ENCODE data around the gene COL10A1. TPM values are rescaled to one million over a fixed set of nuclear protein-coding genes. Genes with fewer than 3 reads are reported as not detected.

The COL10A1 gene
- total RNA-seq, 2 donors from 2014 or later, result not detected

DNA sequence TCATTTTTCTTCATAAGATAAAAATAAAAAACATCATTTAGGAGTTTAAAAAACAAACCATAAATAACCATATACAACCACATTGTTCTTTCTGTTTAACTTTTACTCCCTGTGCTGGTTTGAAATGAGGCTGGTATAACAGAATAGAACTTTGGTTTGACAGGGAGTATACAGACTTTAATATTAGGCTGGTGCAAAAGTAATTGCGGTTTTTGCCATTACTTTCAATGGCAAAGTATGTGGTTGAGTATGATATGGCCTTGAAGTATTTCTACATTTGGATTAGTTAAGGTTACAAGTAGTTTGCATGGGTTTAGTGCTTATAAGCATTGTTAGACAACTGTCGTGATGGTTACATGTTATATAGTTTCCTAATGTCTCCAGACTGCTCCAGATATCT lies 29.0 kb upstream of the COL10A1 start:
- Mint-ChIP-seq H3K27ac (no peak overlapping the region), H3K4me3 (no peak overlapping the region), H3K27me3 (ENCODE audit: insufficient read depth) (no peaks in the 10 kb centered on the region), H3K9me3 (peaks cover 3% of the 10 kb centered on the region), H3K36me3 (ENCODE audit: low read depth) (peaks cover 17% of the 10 kb centered on the region), H3K4me1 (peaks cover 32% of the 10 kb centered on the region)
- no peak for DNase-seq
- H3K36me3 ChIP-seq (ENCODE audit: control insufficient read depth, insufficient read depth, low read length), result peaks cover 16% of the 10 kb centered on the region
- no peaks in the 10 kb centered on the region for H3K4me1 ChIP-seq (ENCODE audit: control insufficient read depth, insufficient read depth, low read length)
- no peak overlapping the region for H3K4me3 ChIP-seq (ENCODE audit: low read length)
- TF ChIP-seq, protein P1, sequence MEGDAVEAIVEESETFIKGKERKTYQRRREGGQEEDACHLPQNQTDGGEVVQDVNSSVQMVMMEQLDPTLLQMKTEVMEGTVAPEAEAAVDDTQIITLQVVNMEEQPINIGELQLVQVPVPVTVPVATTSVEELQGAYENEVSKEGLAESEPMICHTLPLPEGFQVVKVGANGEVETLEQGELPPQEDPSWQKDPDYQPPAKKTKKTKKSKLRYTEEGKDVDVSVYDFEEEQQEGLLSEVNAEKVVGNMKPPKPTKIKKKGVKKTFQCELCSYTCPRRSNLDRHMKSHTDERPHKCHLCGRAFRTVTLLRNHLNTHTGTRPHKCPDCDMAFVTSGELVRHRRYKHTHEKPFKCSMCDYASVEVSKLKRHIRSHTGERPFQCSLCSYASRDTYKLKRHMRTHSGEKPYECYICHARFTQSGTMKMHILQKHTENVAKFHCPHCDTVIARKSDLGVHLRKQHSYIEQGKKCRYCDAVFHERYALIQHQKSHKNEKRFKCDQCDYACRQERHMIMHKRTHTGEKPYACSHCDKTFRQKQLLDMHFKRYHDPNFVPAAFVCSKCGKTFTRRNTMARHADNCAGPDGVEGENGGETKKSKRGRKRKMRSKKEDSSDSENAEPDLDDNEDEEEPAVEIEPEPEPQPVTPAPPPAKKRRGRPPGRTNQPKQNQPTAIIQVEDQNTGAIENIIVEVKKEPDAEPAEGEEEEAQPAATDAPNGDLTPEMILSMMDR (conservative IDR thresholded peaks at IDR 0.05), result no peak
- peaks cover 8% of the 10 kb centered on the region for H3K9me3 ChIP-seq (ENCODE audit: control insufficient read depth, low read length)
- no peaks in the 10 kb centered on the region for H3K27me3 ChIP-seq (ENCODE audit: control insufficient read depth, insufficient read depth, low read length, poor library complexity, severe bottlenecking)
- H3K27ac ChIP-seq (ENCODE audit: low read depth, low read length), result no peak overlapping the region
- 83 to 92% methylated on average over 1 to 2 of the region's 2 CpGs for WGBS, 2 experiments (ENCODE audit: insufficient coverage in 1 of 2, insufficient read length in 1 of 2)
- no peak overlapping the region for H3K9ac ChIP-seq (ENCODE audit: extremely low read depth, low read length, poor library complexity, severe bottlenecking)

DNA sequence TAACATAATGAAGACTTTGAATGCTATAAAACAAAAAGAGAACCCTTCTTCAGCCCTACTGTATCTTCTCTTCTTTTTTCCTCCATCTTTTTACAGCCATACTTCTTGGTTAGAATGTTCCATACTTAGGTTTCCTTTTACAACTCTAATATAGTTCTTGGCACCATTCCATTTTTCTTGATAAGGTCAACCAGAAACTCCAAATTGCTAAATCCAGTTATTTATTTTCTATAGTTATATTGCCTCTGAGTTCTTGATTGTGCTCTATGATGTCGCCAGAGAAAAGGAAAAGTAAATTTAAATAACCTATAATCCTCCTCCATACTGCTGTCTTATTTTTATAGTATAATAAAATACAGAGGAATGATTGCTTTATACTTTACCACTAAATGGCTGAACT lies 26.7 kb upstream of the COL10A1 start:
- H3K4me3 ChIP-seq (ENCODE audit: low read length), result no peak overlapping the region
- Mint-ChIP-seq H3K27ac (no peak overlapping the region), H3K9me3 (no peaks in the 10 kb centered on the region), H3K36me3 (ENCODE audit: low read depth) (peaks cover 13% of the 10 kb centered on the region), H3K4me1 (peaks cover 32% of the 10 kb centered on the region), H3K4me3 (no peak overlapping the region), H3K27me3 (ENCODE audit: insufficient read depth) (no peaks in the 10 kb centered on the region)
- H3K27me3 ChIP-seq (ENCODE audit: control insufficient read depth, insufficient read depth, low read length, poor library complexity, severe bottlenecking), result no peaks in the 10 kb centered on the region
- H3K9me3 ChIP-seq (ENCODE audit: control insufficient read depth, low read length), result peaks cover 7% of the 10 kb centered on the region
- WGBS, 2 experiments (ENCODE audit: insufficient coverage in 1 of 2, insufficient read length in 1 of 2), result no CpG with 5 or more reads among the region's 1 CpG
- H3K27ac ChIP-seq (ENCODE audit: low read depth, low read length), result no peak overlapping the region
- no peak overlapping the region for H3K9ac ChIP-seq (ENCODE audit: extremely low read depth, low read length, poor library complexity, severe bottlenecking)
- H3K36me3 ChIP-seq (ENCODE audit: control insufficient read depth, insufficient read depth, low read length), result peaks cover 19% of the 10 kb centered on the region
- TF ChIP-seq, protein P1 (conservative IDR thresholded peaks at IDR 0.05), result no peak
- DNase-seq, result no peak
- H3K4me1 ChIP-seq (ENCODE audit: control insufficient read depth, insufficient read depth, low read length), result no peaks in the 10 kb centered on the region

DNA sequence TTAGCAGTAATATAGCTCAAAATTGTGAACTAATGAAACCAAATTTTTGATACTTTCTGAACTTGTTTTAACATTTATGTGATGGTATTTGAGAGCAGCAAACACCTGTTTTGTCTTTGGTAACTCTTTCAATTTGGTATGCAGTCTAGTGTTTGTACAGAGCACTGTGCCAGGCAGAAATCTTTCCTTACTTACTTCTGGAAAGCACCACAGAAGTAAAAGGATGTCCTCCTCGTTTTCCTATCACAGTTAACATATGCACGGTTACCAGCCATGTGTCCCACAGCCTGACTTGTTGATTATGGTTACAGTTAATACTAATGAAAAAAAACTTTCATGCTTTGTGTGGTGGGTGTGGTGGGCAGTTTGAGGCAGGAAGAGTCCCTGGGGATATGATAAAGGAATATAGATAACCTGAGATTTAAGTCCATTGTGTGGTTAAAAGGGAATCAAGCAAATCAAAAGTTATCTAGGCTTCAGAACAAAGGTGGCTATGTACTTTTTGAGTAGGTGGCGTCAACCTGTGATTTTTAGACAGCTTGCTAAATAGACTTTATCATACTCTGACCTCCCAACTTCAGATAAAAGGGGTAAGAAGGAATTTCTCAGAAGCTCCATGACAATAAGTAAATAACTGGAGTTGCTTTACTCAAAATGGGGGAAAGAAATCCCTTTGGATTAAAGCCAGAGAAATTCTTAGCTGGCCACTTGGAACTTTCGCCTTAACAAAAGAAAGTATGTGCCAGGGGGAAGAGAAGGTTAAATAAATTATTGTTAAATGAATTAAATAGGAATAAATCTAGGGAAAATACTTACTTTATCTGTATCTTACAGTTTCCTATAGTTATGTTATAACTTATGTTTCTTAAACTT lies 20.1 kb upstream of the COL10A1 start:
- WGBS, 2 experiments (ENCODE audit: insufficient coverage in 1 of 2, insufficient read length in 1 of 2), result 45% methylated on average over 4 of the region's 4 CpGs; no CpG with 5 or more reads in 1 of the 2 experiments
- TF ChIP-seq, protein P1 (conservative IDR thresholded peaks at IDR 0.05), result no peak
- peak overlapping the region; percentile 88 for H3K27ac Mint-ChIP-seq

More for the DNA sequence above, 20.1 kb upstream of the COL10A1 start:
- H3K9ac ChIP-seq (ENCODE audit: extremely low read depth, low read length, poor library complexity, severe bottlenecking), result no peak overlapping the region
- Mint-ChIP-seq H3K4me3 (no peak overlapping the region), H3K27me3 (ENCODE audit: insufficient read depth) (no peaks in the 10 kb centered on the region), H3K36me3 (ENCODE audit: low read depth) (peaks cover 12% of the 10 kb centered on the region), H3K9me3 (peaks cover 3% of the 10 kb centered on the region), H3K4me1 (peaks cover 47% of the 10 kb centered on the region)
- peaks cover 12% of the 10 kb centered on the region for H3K9me3 ChIP-seq (ENCODE audit: control insufficient read depth, low read length)
- H3K36me3 ChIP-seq (ENCODE audit: control insufficient read depth, insufficient read depth, low read length), result peaks cover 14% of the 10 kb centered on the region
- peaks cover 4% of the 10 kb centered on the region for H3K4me1 ChIP-seq (ENCODE audit: control insufficient read depth, insufficient read depth, low read length)
- no peak overlapping the region for H3K27ac ChIP-seq (ENCODE audit: low read depth, low read length)
- H3K27me3 ChIP-seq (ENCODE audit: control insufficient read depth, insufficient read depth, low read length, poor library complexity, severe bottlenecking), result no peaks in the 10 kb centered on the region
- DNase-seq, result peak; percentile 55
- peak overlapping the region; percentile 15 for H3K4me3 ChIP-seq (ENCODE audit: low read length)

Data from endodermal cell (in vitro differentiated cells).